ENCODE results near the gene GALNT15.
A peak's percentile ranks its signal among the peaks of the same experiment; 100 is the strongest.

The GALNT15 gene

GRCh38 chr3:16151109-16151508 is 23.4 kb upstream of the GALNT15 start:
- no peak for DNase-seq (ENCODE audit: low read depth in 2 of 2)

- no peak for DNase-seq (ENCODE audit: low read depth in 2 of 2)
Observed at GRCh38 chr3:16168211-16168610, 6.3 kb upstream of the GALNT15 start.

GRCh38 chr3:16171009-16171408 is 3.5 kb upstream of the GALNT15 start:
- no peak for DNase-seq (ENCODE audit: low read depth in 2 of 2)

GRCh38 chr3:16171825-16172224 is 2.7 kb upstream of the GALNT15 start:
- no peak for DNase-seq (ENCODE audit: low read depth in 2 of 2)

GRCh38 chr3:16173283-16174025 is 1.0 kb upstream of the GALNT15 start:
- DNase-seq (ENCODE audit: low read depth in 2 of 2), result no peak

- no peak for DNase-seq (ENCODE audit: low read depth in 2 of 2)
Observed at GRCh38 chr3:16174026-16174355, 489 bp upstream of the GALNT15 start.

GRCh38 chr3:16174976-16175901 is 759 bp downstream of the GALNT15 start:
- DNase-seq (ENCODE audit: low read depth in 2 of 2), result no peak

GRCh38 chr3:16176391-16177030 is 2.0 kb downstream of the GALNT15 start:
- DNase-seq (ENCODE audit: low read depth in 2 of 2), result no peak

GRCh38 chr3:16177382-16177781 is 2.9 kb downstream of the GALNT15 start:
- no peak for DNase-seq (ENCODE audit: low read depth in 2 of 2)

- DNase-seq (ENCODE audit: low read depth in 2 of 2), result peak; percentile 1
Observed at GRCh38 chr3:16177962-16178627, 3.6 kb downstream of the GALNT15 start.

- DNase-seq (ENCODE audit: low read depth in 2 of 2), result no peak
Observed at GRCh38 chr3:16178628-16178988, 4.1 kb downstream of the GALNT15 start.

GRCh38 chr3:16179261-16179660 is 4.8 kb downstream of the GALNT15 start:
- no peak for DNase-seq (ENCODE audit: low read depth in 2 of 2)

- no peak for DNase-seq (ENCODE audit: low read depth in 2 of 2)
Observed at GRCh38 chr3:16179771-16180736, 5.6 kb downstream of the GALNT15 start.

GRCh38 chr3:16180737-16181134 is 6.3 kb downstream of the GALNT15 start:
- no peak for DNase-seq (ENCODE audit: low read depth in 2 of 2)

GRCh38 chr3:16181361-16181760 is 6.9 kb downstream of the GALNT15 start:
- no peak for DNase-seq (ENCODE audit: low read depth in 2 of 2)

- DNase-seq (ENCODE audit: low read depth in 2 of 2), result no peak
Observed at GRCh38 chr3:16182183-16182582, 7.7 kb downstream of the GALNT15 start.

- no peak for DNase-seq (ENCODE audit: low read depth in 2 of 2)
Observed at GRCh38 chr3:16182612-16183011, 8.1 kb downstream of the GALNT15 start.

GRCh38 chr3:16183082-16183481 is 8.6 kb downstream of the GALNT15 start:
- DNase-seq (ENCODE audit: low read depth in 2 of 2), result no peak

- no peak for DNase-seq (ENCODE audit: low read depth in 2 of 2)
Observed at GRCh38 chr3:16183601-16184270, 9.3 kb downstream of the GALNT15 start.

- DNase-seq (ENCODE audit: low read depth in 2 of 2), result no peak
Observed at GRCh38 chr3:16186086-16186485, 11.6 kb downstream of the GALNT15 start.

All from stimulated activated CD8-positive, alpha-beta memory T cell treated with anti-CD3 and anti-CD28 coated beads, Interleukin-15, amount 100 ng/mL, for 4 hours (primary cell).